Nephron (organoid): ENCODE measurements around the gene DNER.
"Not testable (repeated sequence)": the region's sequence is repeated elsewhere in the genome, so short reads cannot be mapped to it uniquely, and the experiment has no call there.

ENCODE experiments used
- H3K27ac Mint-ChIP-seq, 3 experiments: 2 replicates each; pipeline ENCODE4 v1.8.0; 2020; ENCODE audit warnings: mixed read lengths in 3 of 3, mild to moderate bottlenecking in 2 of 3, moderate library complexity in 1 of 3
- H3K27me3 Mint-ChIP-seq: 2 replicates; pipeline ENCODE4 v1.8.0; 2021; ENCODE audit warnings: low read depth, mild to moderate bottlenecking, moderate library complexity, mixed read lengths
- H3K36me3 Mint-ChIP-seq: 2 replicates; pipeline ENCODE4 v1.8.0; 2020; ENCODE audit warnings: low read depth, mixed read lengths
- H3K4me1 Mint-ChIP-seq: 2 replicates; pipeline ENCODE4 v1.8.0; 2020; ENCODE audit warnings: mixed read lengths
- H3K4me3 Mint-ChIP-seq, 3 experiments: 2 replicates each; pipeline ENCODE4 v1.8.0; 2020; ENCODE audit warnings: mild to moderate bottlenecking in 3 of 3, mixed read lengths in 3 of 3, moderate library complexity in 2 of 3
- H3K9me3 Mint-ChIP-seq: 2 replicates; pipeline ENCODE4 v1.8.0; 2020; ENCODE audit warnings: mixed read lengths
- CTCF ChIP-seq, 3 experiments: fragments of 200-600 bp; sonication (generic); IDR thresholded peaks; one replicate each; pipeline ENCODE4 v1.5.0; 2021; ENCODE audit warnings: antibody characterized with exemption in 3 of 3; ENCODE audit not compliant: unreplicated experiment in 3 of 3

DNER gene

GRCh38 chr2:229520691-229521096, 193.7 kb downstream of the DNER start:
- Mint-ChIP-seq H3K36me3 (no peaks in the 10 kb centered on the region), H3K4me1 (peaks cover 47% of the 10 kb centered on the region), H3K4me3 (no peak overlapping the region), H3K27me3 (peaks cover 3% of the 10 kb centered on the region), H3K9me3 (no peaks in the 10 kb centered on the region), H3K27ac (peak overlapping the region; percentile 69 to 93 (median 88))
- no peak for TF ChIP-seq CTCF (IDR thresholded peaks at IDR 0.05; ENCODE audit: unreplicated experiment in 3 of 3)

DNA sequence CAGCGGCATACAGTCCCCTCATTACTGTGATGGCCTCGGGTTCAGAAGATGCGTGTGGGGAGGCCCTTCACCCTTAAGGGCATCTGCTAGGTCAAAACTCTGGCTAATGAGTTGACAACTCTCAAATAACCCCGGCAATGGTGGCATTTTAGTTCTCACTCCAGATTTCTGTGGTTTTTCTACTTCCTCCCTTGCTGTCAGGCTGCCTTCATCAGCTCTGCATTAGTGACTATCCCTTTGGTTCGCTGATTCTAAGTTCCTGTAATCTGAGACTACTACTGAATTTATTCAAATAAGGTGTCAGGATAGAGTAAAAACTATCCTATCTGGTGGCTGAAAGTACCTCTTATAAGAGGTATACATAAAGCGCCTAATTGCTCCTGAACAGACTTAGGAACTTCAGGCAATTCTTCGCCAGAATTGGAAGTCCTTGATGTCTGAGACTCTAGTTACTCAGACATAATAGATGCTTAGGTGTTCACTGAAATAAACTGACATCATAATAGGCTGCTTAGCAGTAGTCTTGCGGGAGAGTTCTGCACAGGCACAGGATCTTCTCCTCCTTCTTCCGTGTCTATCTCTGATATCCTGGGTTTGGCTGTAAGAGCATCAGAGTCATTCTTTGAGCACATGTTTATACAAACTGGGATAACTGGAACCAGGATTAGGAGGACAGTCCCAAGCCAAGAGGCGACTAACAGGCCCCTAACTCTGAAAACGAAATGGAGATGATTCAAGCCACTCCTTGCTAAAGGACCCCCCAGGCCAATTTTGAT, 194.5 kb downstream of the DNER start:
- Mint-ChIP-seq H3K27me3 (peaks cover under 1% of the 10 kb centered on the region), H3K4me3 (no peak overlapping the region), H3K36me3 (no peaks in the 10 kb centered on the region), H3K27ac (peak overlapping the region; percentile 69 to 93 (median 88)), H3K4me1 (peaks cover 54% of the 10 kb centered on the region), H3K9me3 (no peaks in the 10 kb centered on the region)
- TF ChIP-seq CTCF (IDR thresholded peaks at IDR 0.05; ENCODE audit: unreplicated experiment in 3 of 3) = no peak

DNA sequence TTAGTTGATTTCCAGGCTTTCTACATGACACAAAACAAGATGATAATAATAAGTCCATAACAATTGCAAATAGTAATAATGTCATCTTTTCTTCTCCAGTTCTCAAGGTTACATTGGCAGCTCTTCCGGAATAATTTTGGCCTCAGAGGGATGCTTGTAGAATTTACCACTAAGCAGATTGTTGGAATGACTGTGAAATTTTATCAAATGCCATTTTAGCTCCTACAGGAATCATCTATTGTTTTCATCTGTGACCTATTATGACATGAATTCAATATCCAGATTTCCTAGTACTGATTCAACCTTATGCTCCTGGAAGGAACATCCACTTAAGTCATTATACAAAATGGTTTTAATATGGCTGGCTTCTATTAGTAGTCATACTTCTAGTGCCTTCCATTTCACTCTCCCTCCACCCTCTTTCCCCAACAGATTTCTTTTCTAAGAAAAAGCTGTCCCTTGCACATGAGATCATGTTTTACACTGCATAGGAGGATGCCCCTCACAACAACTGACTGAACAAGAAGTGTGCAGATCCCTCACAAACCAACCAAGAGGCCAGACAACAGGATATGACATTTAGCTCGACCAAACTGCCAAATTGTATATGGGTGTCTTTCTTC, 200.0 kb downstream of the DNER start:
- H3K4me1 Mint-ChIP-seq = peaks cover 29% of the 10 kb centered on the region

GRCh38 chr2:229511524-229511923, 202.8 kb downstream of the DNER start:
- TF ChIP-seq CTCF (IDR thresholded peaks at IDR 0.05; ENCODE audit: unreplicated experiment in 3 of 3) = no peak
- peaks cover 23% of the 10 kb centered on the region for H3K4me1 Mint-ChIP-seq
- H3K4me3 Mint-ChIP-seq = no peak overlapping the region
- no peaks in the 10 kb centered on the region for H3K9me3 Mint-ChIP-seq
- no peak overlapping the region for H3K27ac Mint-ChIP-seq
- H3K36me3 Mint-ChIP-seq = no peaks in the 10 kb centered on the region
- H3K27me3 Mint-ChIP-seq = no peaks in the 10 kb centered on the region

More for the DNA sequence above, 200.0 kb downstream of the DNER start:
- TF ChIP-seq CTCF (IDR thresholded peaks at IDR 0.05; ENCODE audit: unreplicated experiment in 3 of 3) = no peak
- Mint-ChIP-seq H3K9me3 (no peaks in the 10 kb centered on the region), H3K4me3 (no peak overlapping the region), H3K27ac (peak overlapping the region in 2 of 3 experiments; percentile 59 to 95), H3K36me3 (no peaks in the 10 kb centered on the region), H3K27me3 (no peaks in the 10 kb centered on the region)

DNA sequence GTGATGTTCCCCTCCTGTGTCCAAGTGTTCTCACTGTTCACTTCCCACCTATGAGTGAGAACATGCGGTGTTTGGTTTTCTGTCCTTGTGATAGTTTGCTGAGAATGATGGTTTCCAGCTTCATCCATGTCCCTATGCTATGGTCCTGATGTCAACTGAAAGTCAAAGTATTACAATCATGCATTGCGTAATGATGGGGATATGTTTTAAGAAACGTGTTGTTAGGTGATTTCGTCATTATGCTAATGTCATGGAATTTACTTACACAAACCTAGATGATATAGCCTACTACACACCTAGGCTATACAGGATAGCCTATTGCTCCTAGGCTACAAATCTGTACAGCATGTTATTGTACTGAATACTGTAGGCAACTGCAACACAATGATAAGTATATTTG, 207.7 kb downstream of the DNER start:
- H3K4me3 Mint-ChIP-seq, H3K36me3 Mint-ChIP-seq, H3K27me3 Mint-ChIP-seq, H3K4me1 Mint-ChIP-seq, H3K27ac Mint-ChIP-seq, H3K9me3 Mint-ChIP-seq: not testable (repeated sequence)

DNA sequence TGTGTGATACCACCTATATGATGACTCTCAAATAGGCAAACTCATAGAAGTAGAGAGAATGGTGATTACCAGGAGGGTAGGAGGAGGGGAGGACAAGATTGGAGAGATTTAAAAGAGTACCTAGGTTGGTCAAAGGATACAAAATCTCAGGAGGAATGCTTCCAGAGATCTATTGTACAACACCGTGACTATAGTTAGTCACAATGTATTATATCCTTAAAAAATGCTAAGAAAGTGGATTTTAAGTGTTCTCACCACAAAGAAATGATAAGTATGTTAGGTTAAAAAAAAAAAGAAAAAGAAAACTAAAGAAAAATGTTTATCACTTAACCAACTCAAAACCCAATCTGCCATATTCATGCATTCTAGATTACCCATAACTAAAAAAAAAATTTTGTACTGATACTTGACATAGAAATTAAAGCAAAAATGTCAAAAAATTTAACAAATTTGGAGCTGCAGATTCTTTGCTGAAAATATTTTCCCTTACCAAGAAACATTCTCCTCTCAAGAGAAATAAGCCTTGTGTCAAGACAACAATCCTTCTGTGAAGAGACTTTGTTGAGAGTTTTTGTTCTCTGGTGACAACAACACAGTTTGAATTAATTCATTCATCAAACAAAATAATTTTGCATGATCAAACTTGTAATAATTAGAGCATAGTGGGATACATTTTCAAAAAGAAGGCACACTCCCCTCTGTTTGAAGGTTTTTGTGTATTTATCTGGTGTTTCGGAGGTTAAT, 213.1 kb downstream of the DNER start:
- Mint-ChIP-seq H3K4me3 (no peak overlapping the region), H3K4me1 (no peaks in the 10 kb centered on the region), H3K27me3 (peaks cover 4% of the 10 kb centered on the region), H3K27ac (no peak overlapping the region), H3K36me3 (no peaks in the 10 kb centered on the region), H3K9me3 (peaks cover 14% of the 10 kb centered on the region)
- TF ChIP-seq CTCF (IDR thresholded peaks at IDR 0.05; ENCODE audit: unreplicated experiment in 3 of 3) = no peak
